Lung (tissue), 12 donors: ENCODE data around the gene MEIS2. TPM values are rescaled to one million over a fixed set of nuclear protein-coding genes. Genes with fewer than 3 reads are reported as not detected.

Experiments
- ATAC-seq: fragments of 200-7000 bp; cut with Tn5 transposase; one replicate; pipeline ENCODE4 v1.9.1; 2020; ENCODE audit warnings: moderate number of reproducible peaks; ENCODE audit not compliant: insufficient read depth, low FRiP score
- DNase-seq, 3 donors: peaks; one replicate each; pipeline ENCODE4 v3.0.0-alpha.2; 2013 to 2017
- H3K27ac ChIP-seq, 2 donors: one replicate each; pipeline ENCODE4 v1.5.1; 2013; ENCODE audit warnings: mild to moderate bottlenecking in 2 of 2, moderate library complexity in 2 of 2, control low read depth in 1 of 2, inconsistent platforms in 1 of 2, low read depth in 1 of 2, low read length in 1 of 2
- H3K27me3 ChIP-seq, 3 donors: one replicate each; pipeline ENCODE4 v1.5.1; 2013; ENCODE audit warnings: low read length in 2 of 3; ENCODE audit not compliant: control insufficient read depth in 3 of 3, insufficient read depth in 3 of 3
- H3K36me3 ChIP-seq, 4 donors: one replicate each; pipeline ENCODE4 v1.5.1; 2013; ENCODE audit warnings: low read length in 4 of 4, mild to moderate bottlenecking in 1 of 4, moderate library complexity in 1 of 4; ENCODE audit not compliant: control insufficient read depth in 4 of 4, insufficient read depth in 4 of 4
- H3K4me1 ChIP-seq, 5 donors: one replicate each; pipeline ENCODE4 v1.5.1; 2013; ENCODE audit warnings: low read length in 5 of 5, mild to moderate bottlenecking in 2 of 5, moderate library complexity in 1 of 5; ENCODE audit not compliant: control insufficient read depth in 5 of 5, insufficient read depth in 5 of 5
- H3K4me3 ChIP-seq: one replicate; pipeline ENCODE4 v1.5.1; 2013; ENCODE audit warnings: mild to moderate bottlenecking, control low read depth, moderate library complexity
- H3K9ac ChIP-seq, 2 donors: one replicate each; pipeline ENCODE4 v1.5.1; 2013; ENCODE audit warnings: low read length in 2 of 2, control low read depth in 1 of 2; ENCODE audit not compliant: insufficient read depth in 1 of 2
- H3K9me3 ChIP-seq, 4 donors: one replicate each; pipeline ENCODE4 v1.5.1; 2013; ENCODE audit warnings: low read length in 3 of 4, mild to moderate bottlenecking in 1 of 4, moderate library complexity in 1 of 4; ENCODE audit not compliant: control insufficient read depth in 4 of 4, insufficient read depth in 3 of 4
- CTCF ChIP-seq: IDR thresholded peaks from 2 replicates; pipeline ENCODE4 v1.5.1; 2012; ENCODE audit warnings: mild to moderate bottlenecking; ENCODE audit errors: control extremely low read depth, extremely low read depth
- WGBS, 2 donors: extraction: QIAGEN DNeasy Blood & Tissue Kit; methylation state at CpG; one replicate each; pipeline ENCODE4 v1.1.7; 2013; 5-methylcytosine and 5-hydroxymethylcytosine counted together
- polyA plus RNA-seq, 2 donors: library from polyadenylated mRNA; stranded (reverse); fragments of 200-250 nt; gene quantifications; one replicate each; pipeline ENCODE4 v1.2.1, GENCODE V29; 2013
- total RNA-seq, 2 donors: library from RNA; depleted of rRNA in 1 of 2; stranded (reverse); fragments of >200 nt in 1 of 2; gene quantifications; one replicate each; pipeline ENCODE4 v1.2.1, GENCODE V29; 2014 to 2021
- donor health status: control.
- donor health status: control.
- donor health status: Bipolar disorder and iron deficiency.
- donor health status: healthy.
- donor health status: DM: yes; HTN: yes; CAD: no.

MEIS2 gene
- total and polyA plus RNA-seq, 4 donors = 5.6 to 47.5 (median 13.7) TPM

GRCh38 chr15:36965570-36966342, 134.6 kb downstream of the MEIS2 start:
- peaks cover 0 to 36% (median 4%) of the 10 kb centered on the region in 5 donors for H3K4me1 ChIP-seq
- DNase-seq = peak; percentile 24 to 85 (median 75)
- no peak for TF ChIP-seq CTCF
- H3K27me3 ChIP-seq = no peaks in the 10 kb centered on the region
- H3K9me3 ChIP-seq = no peaks in the 10 kb centered on the region
- ATAC-seq = no peak
- H3K9ac ChIP-seq = no peak overlapping the region
- no peak overlapping the region for H3K27ac ChIP-seq
- 83 to 88% methylated on average over 4 of the region's 4 CpGs for WGBS, 2 donors
- H3K36me3 ChIP-seq = peaks cover 0 to 2% (median 0%) of the 10 kb centered on the region in 4 donors
- H3K4me3 ChIP-seq = no peak overlapping the region

GRCh38 chr15:36964626-36965025, 135.7 kb downstream of the MEIS2 start:
- H3K27ac ChIP-seq = no peak overlapping the region
- TF ChIP-seq CTCF = no peak
- no peaks in the 10 kb centered on the region for H3K9me3 ChIP-seq
- no peaks in the 10 kb centered on the region for H3K36me3 ChIP-seq
- no peak overlapping the region for H3K9ac ChIP-seq
- peaks cover 0 to 36% (median 4%) of the 10 kb centered on the region in 5 donors for H3K4me1 ChIP-seq
- H3K4me3 ChIP-seq = no peak overlapping the region
- no peak for DNase-seq
- no peak for ATAC-seq
- H3K27me3 ChIP-seq = no peaks in the 10 kb centered on the region

- Histone ChIP-seq H3K4me1 (peaks cover 0 to 29% (median 4%) of the 10 kb centered on the region in 5 donors), H3K27ac (no peak overlapping the region), H3K9me3 (no peaks in the 10 kb centered on the region), H3K36me3 (no peaks in the 10 kb centered on the region), H3K4me3 (no peak overlapping the region), H3K27me3 (no peaks in the 10 kb centered on the region), H3K9ac (no peak overlapping the region)
- DNase-seq (no peak), ATAC-seq (no peak)
- TF ChIP-seq CTCF = no peak
- WGBS, 2 donors = 83 to 91% methylated on average over 1 of the region's 1 CpG
Observed at GRCh38 chr15:36961956-36962355, 138.4 kb downstream of the MEIS2 start.

GRCh38 chr15:36960947-36961227, 139.5 kb downstream of the MEIS2 start:
- ATAC-seq = no peak

More at GRCh38 chr15:36960947-36961227, 139.5 kb downstream of the MEIS2 start:
- H3K36me3 ChIP-seq = no peaks in the 10 kb centered on the region
- no peaks in the 10 kb centered on the region for H3K27me3 ChIP-seq
- no peak for DNase-seq
- peaks cover 0 to 18% (median 4%) of the 10 kb centered on the region in 5 donors for H3K4me1 ChIP-seq
- no peak overlapping the region for H3K4me3 ChIP-seq
- H3K27ac ChIP-seq = no peak overlapping the region
- H3K9me3 ChIP-seq = no peaks in the 10 kb centered on the region
- no peak overlapping the region for H3K9ac ChIP-seq
- no peak for TF ChIP-seq CTCF
- 84 to 93% methylated on average over 1 of the region's 1 CpG for WGBS, 2 donors
